Keratinocyte (primary cell): Measurements from ENCODE around the gene UPF1. TPM values are rescaled to one million over a fixed set of nuclear protein-coding genes. Genes with fewer than 3 reads are reported as not detected.

Source experiments
- DNase-seq: peaks from one replicate; pipeline ENCODE4 v3.0.0-alpha.2; 2011; ENCODE audit warnings: low read depth, missing footprints, low spot score
- FAIRE-seq: peaks from 2 replicates; lab custom pipeline; 2011; peaks lifted over from hg19 to GRCh38; lab: Jason Lieb, UNC
- H2AFZ ChIP-seq: 2 replicates; pipeline ENCODE4 v1.6.0; 2012; ENCODE audit warnings: low read length, control low read depth, inconsistent platforms; ENCODE audit not compliant: control insufficient read depth
- H3K27ac ChIP-seq: 2 replicates; pipeline ENCODE4 v1.5.1; 2011; ENCODE audit warnings: low read length; ENCODE audit not compliant: control insufficient read depth, insufficient read depth
- H3K27me3 ChIP-seq: 3 replicates; pipeline ENCODE4 v1.6.0; 2011; ENCODE audit warnings: low read length; ENCODE audit not compliant: control insufficient read depth, insufficient read depth; ENCODE audit errors: extremely low read depth
- H3K36me3 ChIP-seq, 2 experiments: 2 replicates in 1 of 2; 3 replicates in 1 of 2; pipeline ENCODE4 v1.5.1; 2011; ENCODE audit warnings: low read length in 2 of 2, mild to moderate bottlenecking in 1 of 2; ENCODE audit not compliant: control insufficient read depth in 2 of 2, insufficient read depth in 2 of 2; ENCODE audit errors: extremely low read depth in 1 of 2
- H3K4me1 ChIP-seq: 3 replicates; pipeline ENCODE4 v1.5.1; 2011; ENCODE audit warnings: low read length; ENCODE audit not compliant: control insufficient read depth, insufficient read depth; ENCODE audit errors: extremely low read depth
- H3K4me2 ChIP-seq: 3 replicates; pipeline ENCODE4 v1.6.0; 2011; ENCODE audit warnings: low read depth, low read length; ENCODE audit not compliant: control insufficient read depth, insufficient read depth; ENCODE audit errors: extremely low read depth
- H3K4me3 ChIP-seq, 3 experiments: fragments of 200-600 bp in 1 of 3; sonication (generic) in 1 of 3; 2 replicates in 2 of 3; 3 replicates in 1 of 3; pipeline ENCODE4 v1.5.1; 2011 to 2016; ENCODE audit warnings: low read length in 3 of 3, mild to moderate bottlenecking in 3 of 3, control low read depth in 2 of 3, inconsistent platforms in 1 of 3, low read depth in 1 of 3, mixed read lengths in 1 of 3, mixed run types in 1 of 3, moderate library complexity in 1 of 3; ENCODE audit not compliant: control insufficient read depth in 2 of 3, insufficient read depth in 2 of 3; ENCODE audit errors: extremely low read depth in 1 of 3
- H3K79me2 ChIP-seq: 2 replicates; pipeline ENCODE4 v1.6.0; 2012; ENCODE audit warnings: low read length; ENCODE audit not compliant: control insufficient read depth, insufficient read depth
- H3K9ac ChIP-seq: 3 replicates; pipeline ENCODE4 v1.6.0; 2011; ENCODE audit warnings: low read length; ENCODE audit not compliant: control insufficient read depth, insufficient read depth; ENCODE audit errors: extremely low read depth
- H3K9me1 ChIP-seq: 3 replicates; pipeline ENCODE4 v1.6.0; 2011; ENCODE audit warnings: low read length; ENCODE audit not compliant: control insufficient read depth, insufficient read depth; ENCODE audit errors: extremely low read depth
- H3K9me3 ChIP-seq: 2 replicates; pipeline ENCODE4 v1.5.1; 2012; ENCODE audit warnings: low read depth, low read length; ENCODE audit not compliant: control insufficient read depth
- H4K20me1 ChIP-seq: 3 replicates; pipeline ENCODE4 v1.6.0; 2011; ENCODE audit warnings: low read length; ENCODE audit not compliant: control insufficient read depth, insufficient read depth; ENCODE audit errors: extremely low read depth
- CTCF ChIP-seq, 3 experiments: IDR thresholded peaks in 1 of 3; conservative IDR thresholded peaks in 1 of 3; optimal IDR thresholded peaks in 1 of 3; 2 replicates in 2 of 3; 3 replicates in 1 of 3; pipeline versions ENCODE3 to v1.5.1; 2011; ENCODE audit warnings: low read length in 3 of 3, mild to moderate bottlenecking in 3 of 3, moderate library complexity in 2 of 3, control low read depth in 1 of 3, inconsistent platforms in 1 of 3; ENCODE audit not compliant: insufficient read depth in 2 of 3; ENCODE audit errors: extremely low read depth in 1 of 3
- EZH2 ChIP-seq: IDR thresholded peaks from one replicate; pipeline ENCODE4 v1.6.1; 2012; ENCODE audit warnings: inconsistent platforms, mild to moderate bottlenecking, low read length, moderate library complexity
- dilution Hi-C: fragments of 300-500 bp; cut with MboI; formaldehyde crosslinking; loops from one replicate; pipeline ENCODE4 v1.7.0; 2020; ENCODE audit warnings: low sequenced_read_pairs; ENCODE audit not compliant: extremely low pct_ligation_motif_present
- polyA plus RNA-seq, 5 experiments: library from polyadenylated mRNA; depleted of rRNA in 3 of 5; stranded (reverse) in 3 of 5; stranded (forward) in 1 of 5; unstranded in 1 of 5; fragments of >200 nt; gene quantifications; 1 replicate in 1 of 5; 2 replicates in 3 of 5; 3 replicates in 1 of 5; pipeline versions ENCODE4 v1.2.1 to v1.2.3, GENCODE V29; 2011 to 2012; ENCODE audit warnings: missing spikeins in 2 of 5, low read depth in 1 of 5, low replicate concordance in 1 of 5

The UPF1 gene
- polyA plus RNA-seq, 1 donor (not counting 4 experiments of a cell fraction or from before 2014, with no cell fraction given), result 33.7 TPM

GRCh38 chr19:18862976-18863842, 31.4 kb downstream of the UPF1 start:
- Histone ChIP-seq H4K20me1 (peaks cover 11% of the 10 kb centered on the region), H3K36me3 (peaks cover 62 to 64% of the 10 kb centered on the region in 2 experiments), H2AFZ (no peak overlapping the region), H3K27me3 (no peaks in the 10 kb centered on the region), H3K4me2 (no peak overlapping the region), H3K9me3 (no peaks in the 10 kb centered on the region), H3K79me2 (peaks cover 4% of the 10 kb centered on the region), H3K9ac (no peak overlapping the region), H3K4me1 (no peaks in the 10 kb centered on the region), H3K9me1 (no peaks in the 10 kb centered on the region), H3K4me3 (no peak overlapping the region), H3K27ac (no peak overlapping the region)
- FAIRE-seq, result no peak
- TF ChIP-seq EZH2, result no peak
- TF ChIP-seq CTCF (optimal IDR thresholded peaks at IDR 0.05 in 1 of 3, IDR thresholded peaks at IDR 0.05 in 1 of 3, conservative IDR thresholded peaks at IDR 0.05 in 1 of 3; ENCODE audit: extremely low read depth in 1 of 3, insufficient read depth in 2 of 3, low read length in 3 of 3), result no peak
- dilution Hi-C loops, result no loop called here
- no peak for DNase-seq

- H3K27me3 ChIP-seq, result no peaks in the 10 kb centered on the region
- peaks cover 59 to 60% of the 10 kb centered on the region in 2 experiments for H3K36me3 ChIP-seq
- H3K4me3 ChIP-seq, result no peak overlapping the region
- TF ChIP-seq EZH2 (no peak), CTCF (optimal IDR thresholded peaks at IDR 0.05 in 1 of 3, IDR thresholded peaks at IDR 0.05 in 1 of 3, conservative IDR thresholded peaks at IDR 0.05 in 1 of 3; ENCODE audit: extremely low read depth in 1 of 3, insufficient read depth in 2 of 3, low read length in 3 of 3) (no peak)
- no peaks in the 10 kb centered on the region for H3K9me3 ChIP-seq
- DNase-seq (no peak), FAIRE-seq (no peak)
- peaks cover 11% of the 10 kb centered on the region for H4K20me1 ChIP-seq
- no peak overlapping the region for H3K27ac ChIP-seq
- no peak overlapping the region for H3K9ac ChIP-seq
- no peaks in the 10 kb centered on the region for H3K4me1 ChIP-seq
- H3K79me2 ChIP-seq, result peaks cover under 1% of the 10 kb centered on the region
- no peak overlapping the region for H2AFZ ChIP-seq
- no peak overlapping the region for H3K4me2 ChIP-seq
- no peaks in the 10 kb centered on the region for H3K9me1 ChIP-seq
- dilution Hi-C loops, result no loop called here
These were observed 32.1 kb downstream of the UPF1 start for GRCh38 chr19:18863843-18864362.
